WTC11 (cell line): Measurements from ENCODE around the gene ATN1. TPM values are rescaled to one million over a fixed set of nuclear protein-coding genes. Genes with fewer than 3 reads are reported as not detected.

Experiments used
- ATAC-seq: fragments of 200-7000 bp; cut with Tn5 transposase; 2 replicates; pipeline ENCODE4 v1.10.0; 2021; ENCODE audit warnings: mild to moderate bottlenecking, moderate library complexity
- CTCF ChIA-PET: fragments of 300-600 bp; sonication (Branson Sonifier 250); formaldehyde crosslinking; loops from one replicate; lab custom pipeline; 2021; ENCODE audit warnings: antibody characterized with exemption; lab: Charles Lee
- POLR2A ChIA-PET: fragments of 350-600 bp; sonication (Branson Sonifier 250); formaldehyde crosslinking; loops from one replicate; lab custom pipeline; 2021; ENCODE audit warnings: antibody characterized with exemption; lab: Charles Lee
- DNase-seq: peaks from one replicate; pipeline ENCODE4 v3.0.0; 2021; ENCODE audit warnings: low spot score
- H3K27ac Mint-ChIP-seq: 2 replicates; pipeline ENCODE4 v1.8.0; 2021; ENCODE audit warnings: mixed read lengths
- H3K27me3 Mint-ChIP-seq: 2 replicates; pipeline ENCODE4 v1.8.0; 2021; ENCODE audit warnings: low read depth, mild to moderate bottlenecking, moderate library complexity, mixed read lengths
- H3K36me3 Mint-ChIP-seq: 2 replicates; pipeline ENCODE4 v1.8.0; 2021; ENCODE audit warnings: mixed read lengths
- H3K4me1 Mint-ChIP-seq: 2 replicates; pipeline ENCODE4 v1.8.0; 2022; ENCODE audit warnings: mixed read lengths
- H3K4me3 Mint-ChIP-seq: 2 replicates; pipeline ENCODE4 v1.8.0; 2021; ENCODE audit warnings: mild to moderate bottlenecking, moderate library complexity, mixed read lengths
- H3K9me3 Mint-ChIP-seq: 2 replicates; pipeline ENCODE4 v1.8.0; 2021; ENCODE audit warnings: mixed read lengths
- AFF4 ChIP-seq: sonication (generic); formaldehyde crosslinking; IDR thresholded peaks from 2 replicates; pipeline ENCODE4 v1.8.1; 2023; ENCODE audit warnings: mild to moderate bottlenecking, missing genetic modification reagents, borderline replicate concordance
- ARID4B ChIP-seq: sonication (generic); formaldehyde crosslinking; IDR thresholded peaks from 2 replicates; pipeline ENCODE4 v1.8.0; 2023; ENCODE audit warnings: missing genetic modification reagents, mild to moderate bottlenecking, borderline replicate concordance
- ESRRA ChIP-seq: sonication (generic); formaldehyde crosslinking; IDR thresholded peaks from 2 replicates; pipeline ENCODE4 v1.8.1; 2022; ENCODE audit warnings: mild to moderate bottlenecking, missing genetic modification reagents, borderline replicate concordance
- FOXK1 ChIP-seq: sonication (generic); formaldehyde crosslinking; IDR thresholded peaks from 2 replicates; pipeline ENCODE4 v1.8.0; 2022; ENCODE audit warnings: mild to moderate bottlenecking, moderate library complexity, missing genetic modification reagents
- FOXP1 ChIP-seq: sonication (generic); formaldehyde crosslinking; IDR thresholded peaks from 2 replicates; pipeline ENCODE4 v1.8.0; 2022; ENCODE audit warnings: missing genetic modification reagents, mild to moderate bottlenecking, moderate library complexity, borderline replicate concordance
- HMGA2 ChIP-seq: fragments of 250-450 bp; sonication (Bioruptor Pico); IDR thresholded peaks from 2 replicates; pipeline ENCODE4 v1.4.0; 2021; ENCODE audit warnings: mild to moderate bottlenecking, moderate library complexity
- MYBL2 ChIP-seq: sonication (generic); formaldehyde crosslinking; IDR thresholded peaks from 2 replicates; pipeline ENCODE4 v1.8.1; 2023; ENCODE audit warnings: mild to moderate bottlenecking, moderate library complexity, missing genetic modification reagents
- NFATC4 ChIP-seq: fragments of 250-450 bp; sonication (Bioruptor Pico); IDR thresholded peaks from 2 replicates; pipeline ENCODE4 v1.9.0; 2021; ENCODE audit warnings: mild to moderate bottlenecking
- OVOL2 ChIP-seq: fragments of 250-450 bp; sonication (Bioruptor Pico); IDR thresholded peaks from 2 replicates; pipeline ENCODE4 v1.9.0; 2021; ENCODE audit warnings: mild to moderate bottlenecking, borderline replicate concordance
- SMAD3 ChIP-seq: sonication (generic); formaldehyde crosslinking; IDR thresholded peaks from 2 replicates; pipeline ENCODE4 v1.8.0; 2022; ENCODE audit warnings: missing genetic modification reagents, mild to moderate bottlenecking, borderline replicate concordance
- SP1 ChIP-seq: sonication (generic); formaldehyde crosslinking; conservative IDR thresholded peaks from 2 replicates; pipeline ENCODE4 v1.8.1; 2022; ENCODE audit warnings: missing genetic modification reagents
- USF2 ChIP-seq: sonication (generic); formaldehyde crosslinking; IDR thresholded peaks from 2 replicates; pipeline ENCODE4 v1.8.1; 2023; ENCODE audit warnings: mild to moderate bottlenecking, missing genetic modification reagents, moderate library complexity
- ZNF219 ChIP-seq: sonication (generic); formaldehyde crosslinking; IDR thresholded peaks from 2 replicates; pipeline ENCODE4 v1.8.0; 2023; ENCODE audit warnings: missing genetic modification reagents, mild to moderate bottlenecking, borderline replicate concordance
- ZNF232 ChIP-seq: sonication (generic); formaldehyde crosslinking; IDR thresholded peaks from 2 replicates; pipeline ENCODE4 v1.8.0; 2022; ENCODE audit warnings: mild to moderate bottlenecking, missing genetic modification reagents
- ZNF317 ChIP-seq: sonication (generic); formaldehyde crosslinking; IDR thresholded peaks from 2 replicates; pipeline ENCODE4 v1.8.1; 2023; ENCODE audit warnings: low read depth, mild to moderate bottlenecking, moderate library complexity, missing genetic modification reagents, borderline replicate concordance
- ZNF423 ChIP-seq: fragments of 250-450 bp; sonication (Bioruptor Pico); IDR thresholded peaks from 2 replicates; pipeline ENCODE4 v2.1.2; 2022; ENCODE audit warnings: mild to moderate bottlenecking, moderate library complexity
- total RNA-seq: library from RNA; stranded (reverse); gene quantifications from 3 replicates; pipeline ENCODE4 v1.2.3, GENCODE V29; 2021
- TF ChIP-seq, protein P1 (sequence below): sonication (generic); formaldehyde crosslinking; IDR thresholded peaks from 2 replicates; pipeline ENCODE4 v1.8.1; 2022; ENCODE audit warnings: mild to moderate bottlenecking, moderate library complexity, missing genetic modification reagents
- TF ChIP-seq, protein P2 (sequence below): sonication (generic); formaldehyde crosslinking; IDR thresholded peaks from 2 replicates; pipeline ENCODE4 v1.8.1; 2022; ENCODE audit warnings: mild to moderate bottlenecking, missing genetic modification reagents, moderate library complexity, borderline replicate concordance

Gene ATN1
- total RNA-seq, 1 experiment from 2014 or later = 87.1 TPM

GRCh38 chr12:6958609-6959057, 30.9 kb downstream of the ATN1 start:
- ATAC-seq (no peak), DNase-seq (no peak)
- no peak overlapping the region for H3K4me3 Mint-ChIP-seq
- H3K36me3 Mint-ChIP-seq = no peaks in the 10 kb centered on the region
- H3K27ac Mint-ChIP-seq = peak overlapping the region; percentile 48
- CTCF ChIA-PET = interaction anchor here (0.6 to 9.7 kb wide), 3 partner anchors 13 to 908 kb away, joined by 3 to 296 read pairs (median 4); partner anchors contain the start of genes C12orf57 and RNU7-1
- POLR2A ChIA-PET = interaction anchor here (1.1 to 2.6 kb wide), 3 partner anchors 12 to 33 kb away, joined by 3 to 11 read pairs (median 8); partner anchors contain the start of genes C12orf57 and RNU7-1
- no peaks in the 10 kb centered on the region for H3K27me3 Mint-ChIP-seq
- H3K4me1 Mint-ChIP-seq = peaks cover 35% of the 10 kb centered on the region
- no peak for TF ChIP-seq ARID4B
- no peak for TF ChIP-seq SMAD3
- no peak for TF ChIP-seq ZNF232
- TF ChIP-seq ZNF423 (CRISPR knock-in tag) = no peak
- no peak for TF ChIP-seq OVOL2 (CRISPR knock-in tag)
- TF ChIP-seq ZNF317 = no peak
- TF ChIP-seq ZNF219 (CRISPR knock-in tag) = no peak
- TF ChIP-seq, protein P1, sequence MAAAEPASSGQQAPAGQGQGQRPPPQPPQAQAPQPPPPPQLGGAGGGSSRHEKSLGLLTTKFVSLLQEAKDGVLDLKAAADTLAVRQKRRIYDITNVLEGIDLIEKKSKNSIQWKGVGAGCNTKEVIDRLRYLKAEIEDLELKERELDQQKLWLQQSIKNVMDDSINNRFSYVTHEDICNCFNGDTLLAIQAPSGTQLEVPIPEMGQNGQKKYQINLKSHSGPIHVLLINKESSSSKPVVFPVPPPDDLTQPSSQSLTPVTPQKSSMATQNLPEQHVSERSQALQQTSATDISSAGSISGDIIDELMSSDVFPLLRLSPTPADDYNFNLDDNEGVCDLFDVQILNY (CRISPR knock-in tag) = no peak
- no peak for TF ChIP-seq ESRRA (CRISPR knock-in tag)
- TF ChIP-seq, protein P2, sequence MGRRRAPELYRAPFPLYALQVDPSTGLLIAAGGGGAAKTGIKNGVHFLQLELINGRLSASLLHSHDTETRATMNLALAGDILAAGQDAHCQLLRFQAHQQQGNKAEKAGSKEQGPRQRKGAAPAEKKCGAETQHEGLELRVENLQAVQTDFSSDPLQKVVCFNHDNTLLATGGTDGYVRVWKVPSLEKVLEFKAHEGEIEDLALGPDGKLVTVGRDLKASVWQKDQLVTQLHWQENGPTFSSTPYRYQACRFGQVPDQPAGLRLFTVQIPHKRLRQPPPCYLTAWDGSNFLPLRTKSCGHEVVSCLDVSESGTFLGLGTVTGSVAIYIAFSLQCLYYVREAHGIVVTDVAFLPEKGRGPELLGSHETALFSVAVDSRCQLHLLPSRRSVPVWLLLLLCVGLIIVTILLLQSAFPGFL (CRISPR knock-in tag) = no peak
- TF ChIP-seq FOXK1 (CRISPR knock-in tag) = no peak
- no peak for TF ChIP-seq HMGA2 (CRISPR knock-in tag)
- H3K9me3 Mint-ChIP-seq = no peaks in the 10 kb centered on the region

- no peak overlapping the region for H3K27ac Mint-ChIP-seq
- no peaks in the 10 kb centered on the region for H3K27me3 Mint-ChIP-seq
- ATAC-seq (no peak), DNase-seq (no peak)
- POLR2A ChIA-PET = interaction anchor here (1.1 to 2.6 kb wide), 3 partner anchors 13 to 34 kb away, joined by 3 to 11 read pairs (median 8); partner anchors contain the start of genes C12orf57 and RNU7-1
- H3K4me1 Mint-ChIP-seq = peaks cover 37% of the 10 kb centered on the region
- CTCF ChIA-PET = interaction anchor here (1.1 to 9.7 kb wide), 2 partner anchors 14 to 149 kb away, joined by 4 to 296 read pairs; partner anchors contain the start of genes C12orf57 and RNU7-1
- H3K36me3 Mint-ChIP-seq = no peaks in the 10 kb centered on the region
- no peaks in the 10 kb centered on the region for H3K9me3 Mint-ChIP-seq
- H3K4me3 Mint-ChIP-seq = no peak overlapping the region
- TF ChIP-seq FOXP1 (CRISPR knock-in tag) (no peak), USF2 (CRISPR knock-in tag) (no peak), MYBL2 (no peak), NFATC4 (CRISPR knock-in tag) (no peak), SP1 (no peak), ARID4B (no peak), AFF4 (CRISPR knock-in tag) (no peak)
Observed at GRCh38 chr12:6959058-6959804, 31.5 kb downstream of the ATN1 start.
